Lower lobe of right lung (tissue), 2 donors: ENCODE data around the gene CHRNB2. TPM values are rescaled to one million over a fixed set of nuclear protein-coding genes. Genes with fewer than 3 reads are reported as not detected.

ENCODE experiments used
- ATAC-seq, 2 donors: fragments of 200-7000 bp; cut with Tn5 transposase; one replicate each; pipeline ENCODE4 v1.9.1; 2020 to 2022; ENCODE audit warnings: mild to moderate bottlenecking in 2 of 2, moderate library complexity in 2 of 2
- DNase-seq: peaks from one replicate; pipeline ENCODE4 v3.0.0-alpha.2; 2020
- H3K27ac ChIP-seq: fragments of 200-600 bp; one replicate; pipeline ENCODE4 v1.8.0; 2022
- H3K27me3 ChIP-seq: fragments of 200-600 bp; one replicate; pipeline ENCODE4 v1.8.0; 2022; ENCODE audit warnings: low read depth
- H3K36me3 ChIP-seq: fragments of 200-600 bp; one replicate; pipeline ENCODE4 v1.8.0; 2022; ENCODE audit warnings: mild to moderate bottlenecking
- H3K4me1 ChIP-seq: fragments of 200-600 bp; one replicate; pipeline ENCODE4 v1.8.0; 2022
- H3K4me3 ChIP-seq: fragments of 200-600 bp; one replicate; pipeline ENCODE4 v1.8.0; 2022; ENCODE audit warnings: mild to moderate bottlenecking
- H3K9me3 ChIP-seq: fragments of 200-600 bp; one replicate; pipeline ENCODE4 v1.8.0; 2022
- CTCF ChIP-seq: fragments of 200-600 bp; IDR thresholded peaks from one replicate; pipeline ENCODE4 v1.8.0; 2022; ENCODE audit warnings: antibody characterized with exemption, mild to moderate bottlenecking
- intact Hi-C: fragments of 100-400 bp; cut with DNase I; formaldehyde crosslinking; loops from one replicate; pipeline ENCODE4 v1.11.0; 2022
- total RNA-seq: library from RNA; stranded (reverse); fragmentation: NEBNext Ultra II Directional; extraction: Animal tissue kit (Norgen Biotek cat#: 25700); gene quantifications from one replicate; pipeline ENCODE4 v1.2.1, GENCODE V29; 2021
- donor health status: DM: no; HTN: yes; CAD: no; lungs with severe emphysema.

The CHRNB2 gene
- total RNA-seq, 1 donor from 2014 or later: not detected

GRCh38 chr1:154607609-154608396 is 40.2 kb downstream of the CHRNB2 start, which contains the start of gene ADAR:
TSS of gene ADAR (minus strand) at chr1:154608186. CDS start at chr1:154608006, 180 bp downstream.
- Histone ChIP-seq H3K4me1 (peaks cover 52% of the 10 kb centered on the region), H3K4me3 (peak within 1 kb of the TSS; percentile 91)
- intact Hi-C loops: no loop called here

GRCh38 chr1:154608397-154609270 is 41.1 kb downstream of the CHRNB2 start:
- TF ChIP-seq CTCF: no peak
- H3K36me3 ChIP-seq: peaks cover 10% of the 10 kb centered on the region
- DNase-seq (no peak), ATAC-seq (peak; percentile 75)
- H3K4me3 ChIP-seq: peak overlapping the region; percentile 91
- no peaks in the 10 kb centered on the region for H3K9me3 ChIP-seq
- peak overlapping the region; percentile 99 for H3K27ac ChIP-seq
- no peaks in the 10 kb centered on the region for H3K27me3 ChIP-seq
- peaks cover 44% of the 10 kb centered on the region for H3K4me1 ChIP-seq
- intact Hi-C loops: no loop called here

More at GRCh38 chr1:154607609-154608396, 40.2 kb downstream of the CHRNB2 start, which contains the start of gene ADAR:
- ATAC-seq (peak; percentile 96), DNase-seq (peak; percentile 94)
- peaks cover 10% of the 10 kb centered on the region for H3K36me3 ChIP-seq
- TF ChIP-seq CTCF: no peak
- no peaks in the 10 kb centered on the region for H3K9me3 ChIP-seq
- no peaks in the 10 kb centered on the region for H3K27me3 ChIP-seq
- H3K27ac ChIP-seq: peak within 1 kb of the TSS; percentile 99

- ATAC-seq: no peak
- Histone ChIP-seq H3K27ac (peak overlapping the region; percentile 99), H3K4me3 (no peak overlapping the region), H3K27me3 (no peaks in the 10 kb centered on the region), H3K4me1 (peaks cover 34% of the 10 kb centered on the region), H3K9me3 (no peaks in the 10 kb centered on the region), H3K36me3 (peaks cover 10% of the 10 kb centered on the region)
- intact Hi-C loops: no loop called here
- no peak for TF ChIP-seq CTCF
- DNase-seq: no peak
Observed at GRCh38 chr1:154609398-154610380, 42.1 kb downstream of the CHRNB2 start.

- H3K4me3 ChIP-seq: no peak overlapping the region
- DNase-seq (no peak), ATAC-seq (no peak)
- no peaks in the 10 kb centered on the region for H3K27me3 ChIP-seq
- intact Hi-C loops: no loop called here
- no peaks in the 10 kb centered on the region for H3K9me3 ChIP-seq
- H3K4me1 ChIP-seq: peaks cover 18% of the 10 kb centered on the region
- no peak overlapping the region for H3K27ac ChIP-seq
- no peak for TF ChIP-seq CTCF
- no peaks in the 10 kb centered on the region for H3K36me3 ChIP-seq
Observed at GRCh38 chr1:154611150-154611862, 43.7 kb downstream of the CHRNB2 start.
